Measurements from ENCODE around the gene PDE1A. TPM values are rescaled to one million over a fixed set of nuclear protein-coding genes. Genes with fewer than 3 reads are reported as not detected.

The PDE1A gene
- total RNA-seq, 6 experiments from 2014 or later: 0.58 to 2.2 (median 1.4) TPM

GRCh38 chr2:182248898-182249297, 177.9 kb downstream of the PDE1A start:
- no peak overlapping the region for H3K4me3 ChIP-seq
- no peak for DNase-seq
- 60% methylated on average over 2 of the region's 2 CpGs for WGBS (ENCODE audit: insufficient coverage, low coverage, low lambda C conversion rate, missing lambda C conversion rate)
- H3K27me3 ChIP-seq: no peaks in the 10 kb centered on the region
- H3K4me1 ChIP-seq: no peaks in the 10 kb centered on the region
- TF ChIP-seq CTCF (IDR thresholded peaks at IDR 0.05) (no peak), POLR2A (IDR thresholded peaks at IDR 0.05) (no peak)
- intact Hi-C loops (cut with DNase I): no loop called here
- H3K36me3 ChIP-seq: no peaks in the 10 kb centered on the region
- ATAC-seq: no peak
- H3K27ac ChIP-seq: no peak overlapping the region
- H3K9me3 ChIP-seq: no peaks in the 10 kb centered on the region

- Histone ChIP-seq H3K4me3 (no peak overlapping the region), H3K9me3 (no peaks in the 10 kb centered on the region), H3K4me1 (no peaks in the 10 kb centered on the region), H3K27me3 (no peaks in the 10 kb centered on the region), H3K27ac (no peak overlapping the region), H3K36me3 (no peaks in the 10 kb centered on the region)
- DNase-seq (no peak), ATAC-seq (no peak)
- TF ChIP-seq POLR2A (IDR thresholded peaks at IDR 0.05) (no peak), CTCF (IDR thresholded peaks at IDR 0.05) (no peak)
- intact Hi-C loops (cut with DNase I): no loop called here
- 38% methylated on average over 4 of the region's 6 CpGs for WGBS (ENCODE audit: insufficient coverage, low coverage, low lambda C conversion rate, missing lambda C conversion rate)
Measured at GRCh38 chr2:182248362-182248761, 178.5 kb downstream of the PDE1A start.

GRCh38 chr2:182247831-182248230, 179.0 kb downstream of the PDE1A start:
- Histone ChIP-seq H3K9me3 (no peaks in the 10 kb centered on the region), H3K36me3 (no peaks in the 10 kb centered on the region), H3K27me3 (no peaks in the 10 kb centered on the region), H3K4me1 (no peaks in the 10 kb centered on the region), H3K27ac (no peak overlapping the region), H3K4me3 (no peak overlapping the region)
- TF ChIP-seq CTCF (IDR thresholded peaks at IDR 0.05): no peak
- TF ChIP-seq POLR2A (IDR thresholded peaks at IDR 0.05): no peak
- DNase-seq (no peak), ATAC-seq (no peak)
- 39% methylated on average over 1 of the region's 1 CpG for WGBS (ENCODE audit: insufficient coverage, low coverage, low lambda C conversion rate, missing lambda C conversion rate)
- intact Hi-C loops (cut with DNase I): no loop called here

- H3K4me1 ChIP-seq: peaks cover 0 to 6% (median 0%) of the 10 kb centered on the region in 4 donors
- H3K9me3 ChIP-seq: no peaks in the 10 kb centered on the region
- no peak overlapping the region for H3K27ac ChIP-seq
- no peak for ATAC-seq
- intact Hi-C loops (cut with DNase I): no loop called here
- no peak overlapping the region for H3K4me3 ChIP-seq
- no peaks in the 10 kb centered on the region for H3K27me3 ChIP-seq
- TF ChIP-seq POLR2A (IDR thresholded peaks at IDR 0.05): no peak
- no peak for TF ChIP-seq CTCF (IDR thresholded peaks at IDR 0.05)
- no peak for DNase-seq
- no peaks in the 10 kb centered on the region for H3K36me3 ChIP-seq
Measured at GRCh38 chr2:182245963-182246362, 180.9 kb downstream of the PDE1A start.

GRCh38 chr2:182242609-182243008, 184.2 kb downstream of the PDE1A start:
- no peak overlapping the region for H3K27ac ChIP-seq
- DNase-seq: no peak
- WGBS (ENCODE audit: insufficient coverage, low coverage, low lambda C conversion rate, missing lambda C conversion rate): 45% methylated on average over 5 of the region's 5 CpGs
- peaks cover 0 to 7% (median 0%) of the 10 kb centered on the region in 4 donors for H3K4me1 ChIP-seq
- ATAC-seq: no peak
- no peak overlapping the region for H3K4me3 ChIP-seq
- no peaks in the 10 kb centered on the region for H3K27me3 ChIP-seq
- H3K9me3 ChIP-seq: no peaks in the 10 kb centered on the region
- TF ChIP-seq CTCF (IDR thresholded peaks at IDR 0.05): no peak
- no peaks in the 10 kb centered on the region for H3K36me3 ChIP-seq
- intact Hi-C loops (cut with DNase I): no loop called here

Data from right lobe of liver (tissue), 6 donors.